ENCODE measurements around the gene TMEM209.

DNA sequence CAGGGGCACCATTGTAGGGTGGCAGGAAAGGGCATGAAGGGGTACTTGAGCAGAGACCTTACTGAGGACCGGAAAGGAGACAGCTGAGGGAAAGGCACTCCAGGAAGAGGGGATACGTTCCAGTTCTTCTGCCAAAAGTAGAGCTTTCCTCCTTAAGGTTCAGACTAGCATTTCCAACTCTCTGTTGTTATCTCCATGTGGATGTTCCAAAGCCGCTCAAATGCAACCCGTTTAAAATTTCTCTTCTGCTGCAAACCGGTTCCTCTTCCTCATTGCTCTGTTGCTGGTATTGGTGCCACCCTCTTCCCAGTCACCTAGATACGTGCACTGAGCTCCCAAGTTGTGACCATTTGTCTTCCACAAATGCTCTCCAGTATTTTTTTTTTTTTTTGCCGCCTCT lies 47.5 kb downstream of the TMEM209 start:
- TF ChIP-seq ZNF777 (tag by site-specific recombination; IDR thresholded peaks at IDR 0.05; ENCODE audit: borderline replicate concordance), result no peak
- TF ChIP-seq, protein P1, sequence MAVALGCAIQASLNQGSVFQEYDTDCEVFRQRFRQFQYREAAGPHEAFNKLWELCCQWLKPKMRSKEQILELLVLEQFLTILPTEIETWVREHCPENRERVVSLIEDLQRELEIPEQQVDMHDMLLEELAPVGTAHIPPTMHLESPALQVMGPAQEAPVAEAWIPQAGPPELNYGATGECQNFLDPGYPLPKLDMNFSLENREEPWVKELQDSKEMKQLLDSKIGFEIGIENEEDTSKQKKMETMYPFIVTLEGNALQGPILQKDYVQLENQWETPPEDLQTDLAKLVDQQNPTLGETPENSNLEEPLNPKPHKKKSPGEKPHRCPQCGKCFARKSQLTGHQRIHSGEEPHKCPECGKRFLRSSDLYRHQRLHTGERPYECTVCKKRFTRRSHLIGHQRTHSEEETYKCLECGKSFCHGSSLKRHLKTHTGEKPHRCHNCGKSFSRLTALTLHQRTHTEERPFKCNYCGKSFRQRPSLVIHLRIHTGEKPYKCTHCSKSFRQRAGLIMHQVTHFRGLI (tag by site-specific recombination; IDR thresholded peaks at IDR 0.05), result no peak
